Colonic mucosa (tissue), 4 donors: ENCODE data around the gene ZP2. TPM values are rescaled to one million over a fixed set of nuclear protein-coding genes. Genes with fewer than 3 reads are reported as not detected.
"Not testable (repeated sequence)": the region's sequence is repeated elsewhere in the genome, so short reads cannot be mapped to it uniquely, and the experiment has no call there.

ENCODE experiments used
- DNase-seq: peaks from one replicate; pipeline ENCODE4 v3.0.0-alpha.2; 2020
- H3K27ac ChIP-seq: fragments of 200-600 bp; one replicate; pipeline ENCODE4 v1.8.0; 2021
- H3K27me3 ChIP-seq: fragments of 200-600 bp; one replicate; pipeline ENCODE4 v1.8.0; 2021
- H3K36me3 ChIP-seq: fragments of 200-600 bp; one replicate; pipeline ENCODE4 v1.8.0; 2021
- H3K4me1 ChIP-seq: fragments of 200-600 bp; one replicate; pipeline ENCODE4 v1.8.0; 2021; ENCODE audit warnings: mild to moderate bottlenecking
- H3K4me3 ChIP-seq: fragments of 200-600 bp; one replicate; pipeline ENCODE4 v1.8.0; 2021
- H3K9ac ChIP-seq, 2 donors: one replicate each; pipeline ENCODE4 v1.7.0; 2013; ENCODE audit warnings: control low read depth in 2 of 2, low read depth in 2 of 2, low read length in 2 of 2
- H3K9me3 ChIP-seq: fragments of 200-600 bp; one replicate; pipeline ENCODE4 v1.8.0; 2021
- intact Hi-C: fragments of 100-400 bp; cut with DNase I; formaldehyde crosslinking; loops from one replicate; pipeline ENCODE4 v1.14.1; 2022
- total RNA-seq, 2 donors: library from RNA; stranded (reverse); fragmentation: NEBNext Ultra II Directional in 1 of 2; extraction: Animal tissue kit (Norgen Biotek cat#: 25700) in 1 of 2; gene quantifications; one replicate each; pipeline ENCODE4 v1.2.1, GENCODE V29; 2021
- TF ChIP-seq, protein P1 (sequence below): fragments of 200-600 bp; IDR thresholded peaks from one replicate; pipeline ENCODE4 v1.8.0; 2022; ENCODE audit warnings: antibody characterized with exemption, mild to moderate bottlenecking
- donor health status: healthy.
- donor health status: DM: no; HTN: no; CAD: no.
- donor health status: DM: no; HTN: no; CAD: no.

ZP2 gene
- total RNA-seq, result under 1 TPM; 0.25 to 0.27 TPM

DNA sequence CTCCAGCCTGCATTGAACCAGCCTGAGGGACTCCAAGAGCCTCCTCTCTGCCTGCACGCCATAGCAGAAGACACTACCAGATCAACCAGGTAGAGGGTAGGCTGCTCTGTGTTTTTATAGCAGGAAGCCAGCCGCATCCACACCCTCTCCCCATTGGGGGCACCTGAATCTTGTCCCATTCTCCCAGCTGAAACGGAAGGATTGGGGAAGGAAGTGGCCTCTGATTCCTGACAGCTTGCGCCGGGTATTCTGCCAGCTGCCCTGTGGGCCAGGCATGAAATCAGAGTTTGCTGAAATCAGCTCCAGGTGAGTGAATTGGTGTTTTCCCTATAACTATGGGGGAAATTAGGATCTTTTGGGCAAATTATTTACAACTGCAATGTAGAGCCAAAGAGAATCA is at the start of gene ZP2:
ZP2 (minus strand) TSS at position 89 of the 400 bp plus-strand sequence; CDS start at position 62, 27 bp downstream.
- no peaks in the 10 kb centered on the region for H3K27me3 ChIP-seq
- no peak within 1 kb of the TSS for H3K9ac ChIP-seq
- no peak within 1 kb of the TSS for H3K27ac ChIP-seq
- no peaks in the 10 kb centered on the region for H3K36me3 ChIP-seq
- intact Hi-C loops, result no loop called here
- no peak for DNase-seq
- H3K9me3 ChIP-seq, result no peaks in the 10 kb centered on the region
- TF ChIP-seq, protein P1, sequence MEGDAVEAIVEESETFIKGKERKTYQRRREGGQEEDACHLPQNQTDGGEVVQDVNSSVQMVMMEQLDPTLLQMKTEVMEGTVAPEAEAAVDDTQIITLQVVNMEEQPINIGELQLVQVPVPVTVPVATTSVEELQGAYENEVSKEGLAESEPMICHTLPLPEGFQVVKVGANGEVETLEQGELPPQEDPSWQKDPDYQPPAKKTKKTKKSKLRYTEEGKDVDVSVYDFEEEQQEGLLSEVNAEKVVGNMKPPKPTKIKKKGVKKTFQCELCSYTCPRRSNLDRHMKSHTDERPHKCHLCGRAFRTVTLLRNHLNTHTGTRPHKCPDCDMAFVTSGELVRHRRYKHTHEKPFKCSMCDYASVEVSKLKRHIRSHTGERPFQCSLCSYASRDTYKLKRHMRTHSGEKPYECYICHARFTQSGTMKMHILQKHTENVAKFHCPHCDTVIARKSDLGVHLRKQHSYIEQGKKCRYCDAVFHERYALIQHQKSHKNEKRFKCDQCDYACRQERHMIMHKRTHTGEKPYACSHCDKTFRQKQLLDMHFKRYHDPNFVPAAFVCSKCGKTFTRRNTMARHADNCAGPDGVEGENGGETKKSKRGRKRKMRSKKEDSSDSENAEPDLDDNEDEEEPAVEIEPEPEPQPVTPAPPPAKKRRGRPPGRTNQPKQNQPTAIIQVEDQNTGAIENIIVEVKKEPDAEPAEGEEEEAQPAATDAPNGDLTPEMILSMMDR, result no peak
- no peak within 1 kb of the TSS for H3K4me3 ChIP-seq
- no peaks in the 10 kb centered on the region for H3K4me1 ChIP-seq

DNA sequence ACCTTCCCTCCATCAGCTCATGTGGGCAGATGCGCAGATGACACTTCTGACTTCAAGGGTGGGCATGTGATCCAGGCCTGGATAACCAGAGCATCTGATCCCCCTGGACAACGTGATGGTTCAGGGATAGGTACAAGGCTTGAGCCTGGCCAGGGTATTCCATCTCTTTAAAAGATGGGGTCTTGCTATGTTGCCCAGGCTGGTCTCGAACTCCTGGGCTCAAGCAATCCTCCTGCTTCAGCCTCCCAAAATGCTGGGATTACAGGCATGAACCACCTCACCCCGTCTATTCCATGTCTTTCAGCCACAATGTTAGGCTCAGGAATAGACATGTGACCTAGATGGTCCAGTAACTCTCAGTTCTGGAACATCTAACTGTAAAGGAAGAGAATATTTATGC is 45.9 kb upstream of the ZP2 start:
- H3K4me1 ChIP-seq, result no peaks in the 10 kb centered on the region
- TF ChIP-seq, protein P1, result no peak
- no peaks in the 10 kb centered on the region for H3K9me3 ChIP-seq
- H3K4me3 ChIP-seq, result no peak overlapping the region
- no peak for DNase-seq
- no peaks in the 10 kb centered on the region for H3K36me3 ChIP-seq
- intact Hi-C loops, result no loop called here
- H3K27me3 ChIP-seq, result no peaks in the 10 kb centered on the region
- H3K9ac ChIP-seq, result no peak overlapping the region
- no peak overlapping the region for H3K27ac ChIP-seq

DNA sequence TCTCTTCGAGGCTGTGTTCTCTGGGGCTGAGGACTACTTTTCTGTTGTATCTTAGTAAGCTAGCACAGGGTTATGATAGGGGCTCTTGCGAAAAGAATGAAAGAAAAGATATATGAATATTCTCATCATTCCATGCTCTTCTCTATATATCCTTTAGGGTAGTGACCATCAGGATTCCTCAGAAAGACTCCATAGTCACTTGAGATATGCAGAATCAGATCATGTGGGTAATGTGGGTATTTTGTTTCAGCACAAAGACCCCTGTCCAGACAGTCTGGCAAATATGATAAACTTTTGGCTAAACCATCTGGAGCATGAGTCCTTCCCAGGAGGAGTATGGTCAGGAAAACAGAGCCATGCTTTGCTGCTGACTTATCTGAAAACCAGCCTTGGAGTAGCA is 45.3 kb upstream of the ZP2 start:
- no peak for DNase-seq
- Histone ChIP-seq H3K27me3 (no peaks in the 10 kb centered on the region), H3K9me3 (no peaks in the 10 kb centered on the region), H3K4me1 (no peaks in the 10 kb centered on the region), H3K27ac (no peak overlapping the region), H3K36me3 (no peaks in the 10 kb centered on the region), H3K4me3 (no peak overlapping the region), H3K9ac (no peak overlapping the region)
- TF ChIP-seq, protein P1, result no peak
- intact Hi-C loops, result no loop called here

DNA sequence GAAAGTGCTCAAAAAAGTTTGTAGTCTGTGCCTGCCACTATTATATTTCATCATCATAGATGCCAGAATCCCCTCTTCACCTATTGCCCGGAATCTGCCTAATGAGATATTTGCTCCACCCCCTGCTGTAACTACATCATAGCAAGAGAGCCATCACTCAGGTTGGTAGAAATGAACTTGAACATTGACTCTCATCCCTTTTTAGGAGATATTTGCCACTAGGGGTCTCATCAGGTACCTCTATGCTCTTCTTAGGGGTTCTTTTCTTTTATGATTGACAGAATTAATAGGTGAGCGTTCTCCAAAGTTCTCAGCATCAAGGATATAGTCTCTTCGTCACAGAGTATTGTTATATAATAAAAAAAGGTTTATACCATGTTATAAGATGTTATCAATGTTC is 42.1 kb upstream of the ZP2 start:
- TF ChIP-seq, protein P1, result no peak
- intact Hi-C loops, result no loop called here
- no peak for DNase-seq

DNA sequence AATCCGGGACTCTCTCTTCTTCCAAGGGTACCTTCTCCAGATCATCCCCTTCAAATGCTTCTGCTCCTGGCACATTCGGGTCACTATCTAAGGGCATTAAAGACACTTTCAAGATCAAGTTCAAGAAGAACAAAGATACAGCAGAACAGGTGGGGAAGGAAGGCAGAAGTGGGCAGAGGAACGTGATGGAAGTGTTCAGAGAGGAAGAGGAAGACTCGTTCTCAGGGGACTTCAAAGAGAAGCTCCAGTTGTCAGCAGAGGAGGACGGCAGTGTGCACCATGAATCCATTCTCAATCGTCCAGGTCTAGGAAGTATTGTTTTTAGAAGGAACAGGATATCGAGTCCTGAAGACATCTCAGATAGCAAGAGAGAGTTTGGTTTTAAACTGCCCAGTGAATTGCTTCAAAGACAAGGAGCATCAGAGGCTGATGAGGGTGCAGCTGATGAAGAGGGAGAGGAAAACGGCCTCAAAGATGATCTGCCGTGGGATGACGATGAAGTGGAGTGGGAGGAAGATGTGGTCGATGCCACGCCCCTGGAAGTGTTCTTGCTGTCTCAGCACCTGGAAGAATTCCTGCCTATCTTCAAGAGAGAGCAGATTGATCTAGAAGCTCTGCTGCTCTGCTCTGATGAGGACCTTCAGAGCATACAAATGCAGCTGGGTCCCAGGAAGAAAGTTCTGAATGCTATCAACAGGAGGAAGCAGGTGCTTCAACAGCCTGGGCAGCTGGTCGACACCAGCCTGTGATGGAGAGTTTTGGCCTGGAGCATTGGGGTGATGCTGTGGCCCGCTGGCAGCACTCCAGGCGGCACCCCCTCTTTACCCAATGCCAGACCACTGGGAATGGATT is 38.9 kb upstream of the ZP2 start:
- intact Hi-C loops, result no loop called here
- no peak for DNase-seq
- TF ChIP-seq, protein P1, result no peak
- H3K4me3 ChIP-seq, result no peak overlapping the region
- H3K27ac ChIP-seq, result no peak overlapping the region
- H3K4me1 ChIP-seq, result no peaks in the 10 kb centered on the region
- no peaks in the 10 kb centered on the region for H3K27me3 ChIP-seq
- H3K36me3 ChIP-seq, result peaks cover 6% of the 10 kb centered on the region
- no peak overlapping the region for H3K9ac ChIP-seq
- no peaks in the 10 kb centered on the region for H3K9me3 ChIP-seq

More for the DNA sequence above, 42.1 kb upstream of the ZP2 start:
- Histone ChIP-seq H3K9ac (no peak overlapping the region), H3K27ac (no peak overlapping the region), H3K9me3 (no peaks in the 10 kb centered on the region), H3K4me3 (no peak overlapping the region), H3K27me3 (no peaks in the 10 kb centered on the region), H3K36me3 (peaks cover 6% of the 10 kb centered on the region), H3K4me1 (no peaks in the 10 kb centered on the region)

DNA sequence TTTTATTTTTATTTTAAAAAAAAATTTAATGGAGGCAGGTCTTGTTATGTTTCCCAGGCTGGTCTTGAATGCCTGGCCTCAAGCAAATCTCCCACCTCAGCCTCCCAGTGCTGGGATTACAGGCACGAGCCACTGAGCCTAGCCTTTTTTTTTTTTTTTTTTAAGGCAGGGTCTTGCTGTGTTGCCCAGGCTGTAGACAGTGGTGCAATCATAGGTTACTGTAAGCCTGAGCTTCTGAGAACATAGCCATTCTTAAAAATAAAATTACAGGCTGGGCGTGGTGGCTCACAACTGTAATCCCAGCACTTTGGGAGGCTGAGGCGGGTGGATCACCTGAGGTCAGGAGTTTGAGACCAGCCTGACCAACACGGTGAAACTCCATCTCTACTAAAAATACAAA is 36.8 kb upstream of the ZP2 start:
- H3K4me1 ChIP-seq, H3K27me3 ChIP-seq, H3K4me3 ChIP-seq, DNase-seq, H3K9me3 ChIP-seq, intact Hi-C loops, H3K27ac ChIP-seq, H3K36me3 ChIP-seq, H3K9ac ChIP-seq: not testable (repeated sequence)
